Natural killer cell (primary cell): ENCODE results near the gene MPHOSPH8. TPM values are rescaled to one million over a fixed set of nuclear protein-coding genes. Genes with fewer than 3 reads are reported as not detected.
"Not testable (repeated sequence)": the region's sequence is repeated elsewhere in the genome, so short reads cannot be mapped to it uniquely, and the experiment has no call there.

ENCODE experiments used
- ATAC-seq, 3 donors: fragments of 150-1000 bp in 2 of 3; fragments of 200-7000 bp in 1 of 3; cut with Tn5 transposase; 1 replicate in 1 of 3; 2 replicates in 2 of 3; pipeline ENCODE4 v1.10.0; 2021; ENCODE audit warnings: mild to moderate bottlenecking in 2 of 3, moderate library complexity in 2 of 3
- DNase-seq, 2 donors: peaks; one replicate each; pipeline versions ENCODE4 v3.0.0 to v3.0.0-alpha.2; 2013 to 2021; ENCODE audit warnings: mixed read lengths in 1 of 2
- H3K27ac ChIP-seq: one replicate; pipeline ENCODE4 v1.5.1; 2013; ENCODE audit warnings: mild to moderate bottlenecking, low read length
- H3K27me3 ChIP-seq: one replicate; pipeline ENCODE4 v1.6.1; 2013; ENCODE audit warnings: low read length; ENCODE audit not compliant: control insufficient read depth, insufficient read depth
- H3K36me3 ChIP-seq: one replicate; pipeline ENCODE4 v1.6.1; 2013; ENCODE audit warnings: low read length; ENCODE audit not compliant: control insufficient read depth, insufficient read depth
- H3K4me1 ChIP-seq: one replicate; pipeline ENCODE4 v1.6.1; 2013; ENCODE audit warnings: low read length; ENCODE audit not compliant: control insufficient read depth, insufficient read depth
- H3K4me3 ChIP-seq: one replicate; pipeline ENCODE4 v1.5.1; 2013; ENCODE audit warnings: low read length
- H3K9me3 ChIP-seq: one replicate; pipeline ENCODE4 v1.6.1; 2013; ENCODE audit warnings: low read length; ENCODE audit not compliant: control insufficient read depth, insufficient read depth
- H3K27ac Mint-ChIP-seq, 2 donors: one replicate each; pipeline ENCODE4 v1.8.0; 2022; ENCODE audit warnings: mild to moderate bottlenecking in 2 of 2, mixed read lengths in 2 of 2, moderate library complexity in 1 of 2
- H3K27me3 Mint-ChIP-seq, 2 donors: one replicate each; pipeline ENCODE4 v1.8.0; 2022; ENCODE audit warnings: low read depth in 2 of 2, mixed read lengths in 2 of 2
- H3K36me3 Mint-ChIP-seq: one replicate; pipeline ENCODE4 v1.8.0; 2022; ENCODE audit warnings: mixed read lengths
- H3K4me1 Mint-ChIP-seq, 2 donors: one replicate each; pipeline ENCODE4 v1.8.0; 2022; ENCODE audit warnings: mixed read lengths in 2 of 2
- H3K4me3 Mint-ChIP-seq: one replicate; pipeline ENCODE4 v1.8.0; 2022; ENCODE audit warnings: mild to moderate bottlenecking, moderate library complexity, mixed read lengths
- H3K9me3 Mint-ChIP-seq, 2 donors: one replicate each; pipeline ENCODE4 v1.8.0; 2022; ENCODE audit warnings: mixed read lengths in 2 of 2
- CTCF ChIP-seq: fragments of 200-600 bp; IDR thresholded peaks from one replicate; pipeline ENCODE4 v1.8.0; 2022; ENCODE audit warnings: antibody characterized with exemption
- WGBS: methylation state at CpG from one replicate; pipeline ENCODE4 v1.1.7; 2013; ENCODE audit warnings: missing lambda C conversion rate; ENCODE audit not compliant: insufficient coverage; 5-methylcytosine and 5-hydroxymethylcytosine counted together
- intact Hi-C: fragments of 100-400 bp; cut with micrococcal nuclease; formaldehyde crosslinking; loops from one replicate; pipeline ENCODE4 v1.14.2; 2022
- total RNA-seq, 4 donors: library from RNA; stranded (reverse); fragments of 120-200 nt in 1 of 4; gene quantifications; one replicate each; pipeline versions ENCODE4 v1.2.3 to v1.2.4, GENCODE V29; 2013 to 2022

The MPHOSPH8 gene
- total RNA-seq, 3 donors from 2014 or later (not counting 1 experiment from before 2014, with no cell fraction given), result 54.2 to 64.7 (median 59.8) TPM

GRCh38 chr13:19681517-19681916, 48.1 kb downstream of the MPHOSPH8 start:
- Histone ChIP-seq H3K4me1 (no peaks in the 10 kb centered on the region), H3K27me3 (no peaks in the 10 kb centered on the region), H3K36me3 (peaks cover 7% of the 10 kb centered on the region), H3K9me3 (no peaks in the 10 kb centered on the region), H3K27ac (no peak overlapping the region), H3K4me3 (no peak overlapping the region)
- Mint-ChIP-seq H3K27ac (peak overlapping the region; percentile 19 to 24), H3K4me1 (peaks cover 10 to 30% of the 10 kb centered on the region in 2 donors), H3K9me3 (no peaks in the 10 kb centered on the region), H3K4me3 (no peak overlapping the region), H3K27me3 (no peaks in the 10 kb centered on the region), H3K36me3 (no peaks in the 10 kb centered on the region)
- TF ChIP-seq CTCF, result no peak
- intact Hi-C loops, result no loop called here
- WGBS, result 29% methylated on average over 1 of the region's 2 CpGs
- ATAC-seq (no peak), DNase-seq (peak in 1 of 2 donors; percentile 18)

- Histone ChIP-seq H3K4me1 (no peaks in the 10 kb centered on the region), H3K9me3 (no peaks in the 10 kb centered on the region), H3K36me3 (peaks cover 6% of the 10 kb centered on the region), H3K4me3 (no peak overlapping the region), H3K27ac (no peak overlapping the region), H3K27me3 (no peaks in the 10 kb centered on the region)
- intact Hi-C loops, result no loop called here
- WGBS, result 100% methylated on average over 4 of the region's 5 CpGs
- ATAC-seq (no peak), DNase-seq (no peak)
- Mint-ChIP-seq H3K9me3 (no peaks in the 10 kb centered on the region), H3K27me3 (no peaks in the 10 kb centered on the region), H3K4me1 (peaks cover 10 to 21% of the 10 kb centered on the region in 2 donors), H3K27ac (no peak overlapping the region), H3K36me3 (no peaks in the 10 kb centered on the region), H3K4me3 (no peak overlapping the region)
- no peak for TF ChIP-seq CTCF
Observed at GRCh38 chr13:19685034-19685433, 51.6 kb downstream of the MPHOSPH8 start.

GRCh38 chr13:19685437-19685836, 52.0 kb downstream of the MPHOSPH8 start:
- H3K27ac Mint-ChIP-seq, result no peak overlapping the region
- DNase-seq, result no peak

GRCh38 chr13:19691447-19691846, 58.0 kb downstream of the MPHOSPH8 start:
- H3K27ac Mint-ChIP-seq, H3K9me3 ChIP-seq, H3K4me3 Mint-ChIP-seq, H3K4me1 ChIP-seq, H3K27me3 Mint-ChIP-seq, H3K4me3 ChIP-seq, H3K36me3 Mint-ChIP-seq, intact Hi-C loops, H3K27ac ChIP-seq, H3K9me3 Mint-ChIP-seq, ATAC-seq, DNase-seq, H3K27me3 ChIP-seq: not testable (repeated sequence)
- H3K4me1 Mint-ChIP-seq, result peaks cover 14 to 23% of the 10 kb centered on the region in 2 donors
- peaks cover 12% of the 10 kb centered on the region for H3K36me3 ChIP-seq
- over 99% methylated on average over 8 of the region's 8 CpGs for WGBS

More at GRCh38 chr13:19685437-19685836, 52.0 kb downstream of the MPHOSPH8 start:
- H3K27me3 Mint-ChIP-seq, result no peaks in the 10 kb centered on the region
- peaks cover 10 to 19% of the 10 kb centered on the region in 2 donors for H3K4me1 Mint-ChIP-seq
- Histone ChIP-seq H3K4me3 (no peak overlapping the region), H3K4me1 (no peaks in the 10 kb centered on the region), H3K9me3 (no peaks in the 10 kb centered on the region), H3K27me3 (no peaks in the 10 kb centered on the region), H3K36me3 (peaks cover 6% of the 10 kb centered on the region), H3K27ac (no peak overlapping the region)
- no peak for TF ChIP-seq CTCF
- no peaks in the 10 kb centered on the region for H3K9me3 Mint-ChIP-seq
- H3K4me3 Mint-ChIP-seq, result no peak overlapping the region
- no peak for ATAC-seq
- no peaks in the 10 kb centered on the region for H3K36me3 Mint-ChIP-seq
- intact Hi-C loops, result no loop called here
